Measurements from ENCODE around the gene GTF2F1.

- no peak for TF ChIP-seq CTCF (IDR thresholded peaks at IDR 0.05; ENCODE audit: low read depth, low read length)
- TF ChIP-seq EZH2phosphoT487 (IDR thresholded peaks at IDR 0.05; ENCODE audit: low read depth) = no peak
Measured at GRCh38 chr19:6402837-6403608, 10.1 kb upstream of the GTF2F1 start.
